Breast epithelium (tissue), 3 donors: ENCODE results near the gene ACTR10.

ENCODE experiments used
- CTCF ChIP-seq, 3 donors: fragments of 450-650 bp; IDR thresholded peaks; one replicate each; pipeline ENCODE4 v1.5.1; 2016 to 2017; ENCODE audit warnings: antibody characterized with exemption in 3 of 3, mild to moderate bottlenecking in 3 of 3, moderate library complexity in 3 of 3
- POLR2AphosphoS5 ChIP-seq, 3 donors: sonication (generic); formaldehyde crosslinking; IDR thresholded peaks; one replicate each; pipeline ENCODE4 v1.6.1; 2017; ENCODE audit warnings: antibody characterized with exemption in 3 of 3

GRCh38 chr14:58160561-58160960 lies 39.4 kb upstream of the ACTR10 start:
- no peak for TF ChIP-seq CTCF (IDR thresholded peaks at IDR 0.05)
- no peak for TF ChIP-seq POLR2AphosphoS5 (IDR thresholded peaks at IDR 0.05)
